Sigmoid colon (tissue), 7 donors: Measurements from ENCODE around the gene SERPINA4. TPM values are rescaled to one million over a fixed set of nuclear protein-coding genes. Genes with fewer than 3 reads are reported as not detected.

Source experiments
- DNase-seq: peaks from one replicate; pipeline ENCODE4 v3.0.0-alpha.2; 2019
- H3K27ac ChIP-seq, 4 donors: fragments of 200-600 bp; sonication (generic); one replicate each; pipeline ENCODE4 v1.5.1; 2016 to 2019; ENCODE audit warnings: mild to moderate bottlenecking in 1 of 4
- H3K27me3 ChIP-seq, 3 donors: fragments of 200-600 bp; sonication (generic); one replicate each; pipeline ENCODE4 v1.5.1; 2019; ENCODE audit warnings: mild to moderate bottlenecking in 1 of 3
- H3K36me3 ChIP-seq, 4 donors: fragments of 200-600 bp; sonication (generic); one replicate each; pipeline ENCODE4 v1.5.1; 2016 to 2019
- H3K4me1 ChIP-seq, 4 donors: fragments of 200-600 bp; sonication (generic); one replicate each; pipeline ENCODE4 v1.5.1; 2017 to 2019
- H3K4me3 ChIP-seq, 4 donors: fragments of 200-600 bp; sonication (generic); one replicate each; pipeline ENCODE4 v1.5.1; 2017 to 2019; ENCODE audit warnings: mild to moderate bottlenecking in 2 of 4, moderate library complexity in 1 of 4
- H3K9me3 ChIP-seq, 4 donors: fragments of 200-600 bp in 3 of 4; sonication (generic) in 3 of 4; one replicate each; pipeline versions ENCODE4 v1.5.1 to v1.6.1; 2013 to 2019
- EP300 ChIP-seq, 4 donors: sonication (generic); formaldehyde crosslinking; IDR thresholded peaks; one replicate each; pipeline ENCODE4 v1.6.1; 2017; ENCODE audit warnings: antibody characterized with exemption in 4 of 4
- POLR2A ChIP-seq, 2 donors: fragments of 450-650 bp; IDR thresholded peaks; one replicate each; pipeline ENCODE4 v1.6.1; 2016; ENCODE audit warnings: antibody characterized with exemption in 2 of 2, mild to moderate bottlenecking in 2 of 2, moderate library complexity in 2 of 2
- POLR2AphosphoS5 ChIP-seq, 4 donors: sonication (generic); formaldehyde crosslinking; IDR thresholded peaks; one replicate each; pipeline ENCODE4 v1.6.1; 2017; ENCODE audit warnings: antibody characterized with exemption in 4 of 4
- WGBS, 2 donors: extraction: QIAGEN DNeasy Blood & Tissue Kit; methylation state at CpG; one replicate each; pipeline ENCODE4 v1.1.7; 2013; 5-methylcytosine and 5-hydroxymethylcytosine counted together
- intact Hi-C: fragments of 100-400 bp; cut with DNase I; formaldehyde crosslinking; loops from one replicate; pipeline ENCODE4 v1.15.1; 2023
- polyA plus RNA-seq, 3 donors: library from polyadenylated mRNA; stranded (reverse); fragments of 200-250 nt; gene quantifications; one replicate each; pipeline ENCODE4 v1.2.3, GENCODE V29; 2013
- total RNA-seq, 4 donors: library from RNA; depleted of rRNA; stranded (reverse); fragments of >200 nt; gene quantifications; one replicate each; pipeline ENCODE4 v1.1.0, GENCODE V29; 2016
- TF ChIP-seq, protein P1 (sequence below), 4 experiments: fragments of 450-650 bp in 3 of 4; fragments of 200-600 bp in 1 of 4; IDR thresholded peaks; one replicate each; pipeline ENCODE4 v1.5.1; 2016 to 2019; ENCODE audit warnings: antibody characterized with exemption in 4 of 4, mild to moderate bottlenecking in 3 of 4, moderate library complexity in 2 of 4
- donor health status: healthy with polysubstance abuse.
- donor health status: Bipolar disorder and iron deficiency.
- donor health status: healthy.

SERPINA4 gene
- total and polyA plus RNA-seq, 7 donors: not detected

- TF ChIP-seq POLR2A (IDR thresholded peaks at IDR 0.05): no peak
- TF ChIP-seq POLR2AphosphoS5 (IDR thresholded peaks at IDR 0.05): no peak
- TF ChIP-seq, protein P1, sequence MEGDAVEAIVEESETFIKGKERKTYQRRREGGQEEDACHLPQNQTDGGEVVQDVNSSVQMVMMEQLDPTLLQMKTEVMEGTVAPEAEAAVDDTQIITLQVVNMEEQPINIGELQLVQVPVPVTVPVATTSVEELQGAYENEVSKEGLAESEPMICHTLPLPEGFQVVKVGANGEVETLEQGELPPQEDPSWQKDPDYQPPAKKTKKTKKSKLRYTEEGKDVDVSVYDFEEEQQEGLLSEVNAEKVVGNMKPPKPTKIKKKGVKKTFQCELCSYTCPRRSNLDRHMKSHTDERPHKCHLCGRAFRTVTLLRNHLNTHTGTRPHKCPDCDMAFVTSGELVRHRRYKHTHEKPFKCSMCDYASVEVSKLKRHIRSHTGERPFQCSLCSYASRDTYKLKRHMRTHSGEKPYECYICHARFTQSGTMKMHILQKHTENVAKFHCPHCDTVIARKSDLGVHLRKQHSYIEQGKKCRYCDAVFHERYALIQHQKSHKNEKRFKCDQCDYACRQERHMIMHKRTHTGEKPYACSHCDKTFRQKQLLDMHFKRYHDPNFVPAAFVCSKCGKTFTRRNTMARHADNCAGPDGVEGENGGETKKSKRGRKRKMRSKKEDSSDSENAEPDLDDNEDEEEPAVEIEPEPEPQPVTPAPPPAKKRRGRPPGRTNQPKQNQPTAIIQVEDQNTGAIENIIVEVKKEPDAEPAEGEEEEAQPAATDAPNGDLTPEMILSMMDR (IDR thresholded peaks at IDR 0.05): no peak
- TF ChIP-seq EP300 (IDR thresholded peaks at IDR 0.05): no peak
- Histone ChIP-seq H3K4me1 (no peaks in the 10 kb centered on the region), H3K9me3 (peaks cover 3 to 23% (median 11%) of the 10 kb centered on the region in 4 donors), H3K27me3 (no peaks in the 10 kb centered on the region), H3K36me3 (no peaks in the 10 kb centered on the region), H3K4me3 (no peak overlapping the region), H3K27ac (no peak overlapping the region)
- 94 to 95% methylated on average over 7 of the region's 7 CpGs for WGBS, 2 donors
- intact Hi-C loops: no loop called here
- DNase-seq: peak; percentile 36
Observed at GRCh38 chr14:94614802-94615201, 53.6 kb downstream of the SERPINA4 start.

GRCh38 chr14:94615254-94615653 is 54.0 kb downstream of the SERPINA4 start:
- Histone ChIP-seq H3K27me3 (no peaks in the 10 kb centered on the region), H3K4me3 (no peak overlapping the region), H3K27ac (no peak overlapping the region), H3K36me3 (no peaks in the 10 kb centered on the region), H3K4me1 (no peaks in the 10 kb centered on the region), H3K9me3 (peaks cover 3 to 23% (median 11%) of the 10 kb centered on the region in 4 donors)
- intact Hi-C loops: no loop called here
- WGBS, 2 donors: 63 to 98% methylated on average over 3 of the region's 3 CpGs
- DNase-seq: peak; percentile 27
- TF ChIP-seq POLR2A (IDR thresholded peaks at IDR 0.05) (no peak), POLR2AphosphoS5 (IDR thresholded peaks at IDR 0.05) (no peak)

- no peak overlapping the region for H3K4me3 ChIP-seq
Observed at GRCh38 chr14:94615823-94616570, 54.8 kb downstream of the SERPINA4 start.

GRCh38 chr14:94617366-94617941 is 56.2 kb downstream of the SERPINA4 start:
- TF ChIP-seq, protein P1 (IDR thresholded peaks at IDR 0.05): no peak
- TF ChIP-seq EP300 (IDR thresholded peaks at IDR 0.05) (no peak), POLR2A (IDR thresholded peaks at IDR 0.05) (no peak), POLR2AphosphoS5 (IDR thresholded peaks at IDR 0.05) (no peak)
- WGBS, 2 donors: 88% methylated on average over 5 of the region's 5 CpGs
- no peaks in the 10 kb centered on the region for H3K36me3 ChIP-seq

More at GRCh38 chr14:94615823-94616570, 54.8 kb downstream of the SERPINA4 start:
- intact Hi-C loops: no loop called here
- Histone ChIP-seq H3K9me3 (peaks cover 3 to 23% (median 11%) of the 10 kb centered on the region in 4 donors), H3K27me3 (no peaks in the 10 kb centered on the region), H3K36me3 (no peaks in the 10 kb centered on the region), H3K4me1 (no peaks in the 10 kb centered on the region), H3K27ac (no peak overlapping the region)
- DNase-seq: peak; percentile 35
- WGBS, 2 donors: 81 to 86% methylated on average over 8 of the region's 8 CpGs
- TF ChIP-seq POLR2A (IDR thresholded peaks at IDR 0.05) (no peak), POLR2AphosphoS5 (IDR thresholded peaks at IDR 0.05) (no peak), EP300 (IDR thresholded peaks at IDR 0.05) (no peak)
- TF ChIP-seq, protein P1 (IDR thresholded peaks at IDR 0.05): no peak

GRCh38 chr14:94617988-94618822 is 57.0 kb downstream of the SERPINA4 start:
- intact Hi-C loops: no loop called here

More at GRCh38 chr14:94617366-94617941, 56.2 kb downstream of the SERPINA4 start:
- DNase-seq: peak; percentile 5
- H3K9me3 ChIP-seq: peaks cover 3 to 23% (median 11%) of the 10 kb centered on the region in 4 donors
- no peak overlapping the region for H3K27ac ChIP-seq
- H3K4me3 ChIP-seq: no peak overlapping the region
- H3K4me1 ChIP-seq: no peaks in the 10 kb centered on the region
- no peaks in the 10 kb centered on the region for H3K27me3 ChIP-seq
- intact Hi-C loops: no loop called here

More at GRCh38 chr14:94617988-94618822, 57.0 kb downstream of the SERPINA4 start:
- WGBS, 2 donors: 94 to 98% methylated on average over 3 of the region's 3 CpGs
- Histone ChIP-seq H3K4me1 (no peaks in the 10 kb centered on the region), H3K27ac (no peak overlapping the region), H3K36me3 (no peaks in the 10 kb centered on the region), H3K27me3 (no peaks in the 10 kb centered on the region), H3K4me3 (no peak overlapping the region), H3K9me3 (peaks cover 3 to 23% (median 11%) of the 10 kb centered on the region in 4 donors)
- DNase-seq: peak; percentile 8
- TF ChIP-seq POLR2A (IDR thresholded peaks at IDR 0.05): no peak
- TF ChIP-seq, protein P1 (IDR thresholded peaks at IDR 0.05): no peak
- no peak for TF ChIP-seq EP300 (IDR thresholded peaks at IDR 0.05)
- no peak for TF ChIP-seq POLR2AphosphoS5 (IDR thresholded peaks at IDR 0.05)
